ENCODE data around the gene BAX. TPM values are rescaled to one million over a fixed set of nuclear protein-coding genes. Genes with fewer than 3 reads are reported as not detected.

BAX gene
- total and polyA plus RNA-seq, 2 of the 13 experiments (the other 11 are each of a cell fraction or from before 2014, with no cell fraction given) = 139 to 176 TPM

DNA sequence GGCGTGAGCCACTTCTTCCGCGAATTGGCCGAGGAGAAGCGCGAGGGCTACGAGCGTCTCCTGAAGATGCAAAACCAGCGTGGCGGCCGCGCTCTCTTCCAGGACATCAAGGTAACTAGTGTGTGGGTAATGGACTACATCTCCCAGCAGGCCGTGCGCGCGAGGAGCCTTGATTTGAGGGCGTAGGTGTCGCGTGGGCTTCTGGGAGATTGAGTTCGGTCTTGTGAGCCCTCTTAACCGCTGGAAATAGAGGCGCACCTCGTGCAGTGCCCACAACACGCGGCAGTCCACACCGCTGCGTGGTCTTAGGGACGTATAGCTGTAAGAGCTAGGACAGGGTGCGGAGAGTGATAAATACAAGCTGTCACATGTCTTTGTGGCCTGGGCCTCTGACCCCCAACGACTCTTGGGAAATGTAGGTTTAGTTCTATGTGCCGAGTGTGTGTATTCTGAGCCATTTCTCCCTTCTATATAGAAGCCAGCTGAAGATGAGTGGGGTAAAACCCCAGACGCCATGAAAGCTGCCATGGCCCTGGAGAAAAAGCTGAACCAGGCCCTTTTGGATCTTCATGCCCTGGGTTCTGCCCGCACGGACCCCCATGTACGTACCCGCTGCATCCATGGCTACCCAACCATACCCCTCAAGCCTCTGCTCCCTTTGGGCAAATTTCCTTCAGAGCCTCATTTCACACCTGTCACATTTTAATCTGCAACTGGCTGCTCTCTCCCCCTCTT is 11.3 kb downstream of the BAX start (continued):
- peak; percentile 10; the same call in 1 of the 2 replicates for TF ChIP-seq NFATC3 (CRISPR knock-in tag; IDR thresholded peaks at IDR 0.05)
- TF ChIP-seq ZNF616 (CRISPR knock-in tag; IDR thresholded peaks at IDR 0.05; ENCODE audit: low read depth) = 0 out of 2 replicates have a peak, but pooled peaks have one; percentile 33
- peak; percentile 8; the same call in 1 of the 2 replicates for TF ChIP-seq POLR2G (IDR thresholded peaks at IDR 0.05; ENCODE audit: low read depth, low read length)
- no peak; the same call in 1 of the 2 replicates for TF ChIP-seq REPIN1 (CRISPR knock-in tag; IDR thresholded peaks at IDR 0.05; ENCODE audit: borderline replicate concordance, low read depth)
- 0 out of 2 replicates have a peak, but pooled peaks have one; percentile 34 for TF ChIP-seq NAIF1 (CRISPR knock-in tag; IDR thresholded peaks at IDR 0.05; ENCODE audit: borderline replicate concordance)
- 0 out of 2 replicates have a peak, but pooled peaks have one; percentile 29 for TF ChIP-seq MED13 (CRISPR knock-in tag; IDR thresholded peaks at IDR 0.05)
- TF ChIP-seq ZNF337 (CRISPR knock-in tag; IDR thresholded peaks at IDR 0.05; ENCODE audit: borderline replicate concordance, low read depth) = 0 out of 2 replicates have a peak, but pooled peaks have one; percentile 70
- TF ChIP-seq ZNF766 (CRISPR knock-in tag; IDR thresholded peaks at IDR 0.05; ENCODE audit: borderline replicate concordance) = peak; percentile 78; the same call in 1 of the 2 replicates
- TF ChIP-seq, protein P1, sequence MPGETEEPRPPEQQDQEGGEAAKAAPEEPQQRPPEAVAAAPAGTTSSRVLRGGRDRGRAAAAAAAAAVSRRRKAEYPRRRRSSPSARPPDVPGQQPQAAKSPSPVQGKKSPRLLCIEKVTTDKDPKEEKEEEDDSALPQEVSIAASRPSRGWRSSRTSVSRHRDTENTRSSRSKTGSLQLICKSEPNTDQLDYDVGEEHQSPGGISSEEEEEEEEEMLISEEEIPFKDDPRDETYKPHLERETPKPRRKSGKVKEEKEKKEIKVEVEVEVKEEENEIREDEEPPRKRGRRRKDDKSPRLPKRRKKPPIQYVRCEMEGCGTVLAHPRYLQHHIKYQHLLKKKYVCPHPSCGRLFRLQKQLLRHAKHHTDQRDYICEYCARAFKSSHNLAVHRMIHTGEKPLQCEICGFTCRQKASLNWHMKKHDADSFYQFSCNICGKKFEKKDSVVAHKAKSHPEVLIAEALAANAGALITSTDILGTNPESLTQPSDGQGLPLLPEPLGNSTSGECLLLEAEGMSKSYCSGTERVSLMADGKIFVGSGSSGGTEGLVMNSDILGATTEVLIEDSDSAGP (CRISPR knock-in tag; IDR thresholded peaks at IDR 0.05; ENCODE audit: borderline replicate concordance) = peak; percentile 61
- TF ChIP-seq ZNF761 (CRISPR knock-in tag; conservative IDR thresholded peaks at IDR 0.05) = peak; percentile 12; the same call in 1 of the 2 replicates
- TF ChIP-seq FOXA3 (CRISPR knock-in tag; IDR thresholded peaks at IDR 0.05) = no peak
- peak; percentile 42 for TF ChIP-seq GABPB1 (CRISPR knock-in tag; IDR thresholded peaks at IDR 0.05)
- TF ChIP-seq SOX6 (IDR thresholded peaks at IDR 0.05) = no peak
- TF ChIP-seq SOX6 (CRISPR knock-in tag; IDR thresholded peaks at IDR 0.05) = no peak
- peak; percentile 84 for TF ChIP-seq SRSF1 (optimal IDR thresholded peaks at IDR 0.05; ENCODE audit: low read depth, low read length)
- TF ChIP-seq TCF7 (IDR thresholded peaks at IDR 0.05; ENCODE audit: low read depth) = no peak
- TF ChIP-seq SSRP1 (CRISPR knock-in tag; IDR thresholded peaks at IDR 0.05) = peak; percentile 6; the same call in 1 of the 2 replicates
- TF ChIP-seq, protein P2, sequence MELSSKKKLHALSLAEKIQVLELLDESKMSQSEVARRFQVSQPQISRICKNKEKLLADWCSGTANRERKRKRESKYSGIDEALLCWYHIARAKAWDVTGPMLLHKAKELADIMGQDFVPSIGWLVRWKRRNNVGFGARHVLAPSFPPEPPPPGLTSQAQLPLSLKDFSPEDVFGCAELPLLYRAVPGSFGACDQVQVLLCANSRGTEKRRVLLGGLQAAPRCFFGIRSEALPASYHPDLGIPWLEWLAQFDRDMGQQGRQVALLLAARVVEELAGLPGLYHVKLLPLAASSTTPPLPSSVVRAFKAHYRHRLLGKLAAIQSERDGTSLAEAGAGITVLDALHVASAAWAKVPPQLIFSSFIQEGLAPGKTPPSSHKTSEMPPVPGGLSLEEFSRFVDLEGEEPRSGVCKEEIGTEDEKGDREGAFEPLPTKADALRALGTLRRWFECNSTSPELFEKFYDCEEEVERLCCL (CRISPR knock-in tag; IDR thresholded peaks at IDR 0.05; ENCODE audit: borderline replicate concordance) = no peak
- peak; percentile 94; the same call in 1 of the 2 replicates for TF ChIP-seq ZNF598 (CRISPR knock-in tag; IDR thresholded peaks at IDR 0.05; ENCODE audit: borderline replicate concordance)
- TF ChIP-seq NCOA5 (CRISPR knock-in tag; IDR thresholded peaks at IDR 0.05) = 0 out of 2 replicates have a peak, but pooled peaks have one; percentile 57
- no peak for TF ChIP-seq MEIS1 (CRISPR knock-in tag; IDR thresholded peaks at IDR 0.05; ENCODE audit: borderline replicate concordance)
- peak; percentile 29; the same call in 1 of the 2 replicates for TF ChIP-seq IRX3 (CRISPR knock-in tag; IDR thresholded peaks at IDR 0.05; ENCODE audit: borderline replicate concordance, low read depth)
- TF ChIP-seq, protein P3, sequence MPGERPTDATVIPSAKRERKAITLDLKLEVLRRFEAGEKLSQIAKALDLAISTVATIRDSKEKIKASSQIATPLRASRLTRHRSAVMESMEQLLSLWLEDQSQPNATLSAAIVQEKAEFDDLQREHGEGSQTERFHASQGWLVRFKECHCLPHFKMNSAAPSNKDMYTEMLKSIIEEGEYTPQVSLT (CRISPR knock-in tag; IDR thresholded peaks at IDR 0.05; ENCODE audit: borderline replicate concordance, low read depth) = 0 out of 2 replicates have a peak, but pooled peaks have one; percentile 32
- TF ChIP-seq ZNF101 (CRISPR knock-in tag; IDR thresholded peaks at IDR 0.05; ENCODE audit: borderline replicate concordance, low read depth) = no peak
- TF ChIP-seq MAFF (IDR thresholded peaks at IDR 0.05; ENCODE audit: low read depth, low read length) = no peak
- TF ChIP-seq XRCC5 (optimal IDR thresholded peaks at IDR 0.05; ENCODE audit: low read length) = peak; percentile 25
- TF ChIP-seq ZNF670 (CRISPR knock-in tag; IDR thresholded peaks at IDR 0.05; ENCODE audit: borderline replicate concordance) = no peak
- TF ChIP-seq NFIC (IDR thresholded peaks at IDR 0.05; ENCODE audit: low read length) = no peak
